ENCODE results near the gene TMEM52B. TPM values are rescaled to one million over a fixed set of nuclear protein-coding genes. Genes with fewer than 3 reads are reported as not detected.

TMEM52B gene
- not detected for total RNA-seq

GRCh38 chr12:10178821-10179220 lies at the start of gene TMEM52B:
TMEM52B (plus strand) TSS chr12:10179032; CDS start chr12:10179575, 543 bp downstream.
- intact Hi-C loops (cut with DNase I; ENCODE audit: low total_unique reads), result no loop called here
- Histone ChIP-seq H3K36me3 (no peaks in the 10 kb centered on the region), H3K4me1 (no peaks in the 10 kb centered on the region), H3K9me3 (no peaks in the 10 kb centered on the region), H3K27me3 (peaks cover 0 to 4% (median 0%) of the 10 kb centered on the region in 3 donors), H3K4me3 (no peak within 1 kb of the TSS), H3K27ac (no peak within 1 kb of the TSS)
- no peak for ATAC-seq
- DNase-seq, result no peak
- TF ChIP-seq POLR2A (IDR thresholded peaks at IDR 0.05), result no peak
- TF ChIP-seq CTCF (IDR thresholded peaks at IDR 0.05 in 4 of 5, conservative IDR thresholded peaks at IDR 0.05 in 1 of 5), result no peak
- in situ Hi-C loops (cut with MboI; ENCODE audit: low sequenced_read_pairs in 4 of 4), result no loop called here

- H3K36me3 ChIP-seq, result no peaks in the 10 kb centered on the region
- ATAC-seq (no peak), DNase-seq (no peak)
- intact Hi-C loops (cut with DNase I; ENCODE audit: low total_unique reads), result no loop called here
- H3K4me1 ChIP-seq, result no peaks in the 10 kb centered on the region
- no peaks in the 10 kb centered on the region for H3K9me3 ChIP-seq
- H3K27me3 ChIP-seq, result no peaks in the 10 kb centered on the region
- H3K4me3 ChIP-seq, result peak within 1 kb of the TSS in 1 of 4 donors; percentile 30
- TF ChIP-seq POLR2A (IDR thresholded peaks at IDR 0.05), result peak in 1 of 2 donors; percentile 15
- TF ChIP-seq CTCF (IDR thresholded peaks at IDR 0.05 in 4 of 5, conservative IDR thresholded peaks at IDR 0.05 in 1 of 5), result no peak
- peak within 1 kb of the TSS in 1 of 4 donors; percentile 8 for H3K27ac ChIP-seq
- in situ Hi-C loops (cut with MboI; ENCODE audit: low sequenced_read_pairs in 4 of 4), result loop anchor here in 2 of 4 donors (10.0 to 25.0 kb wide), 2 partner anchors 93 to 95 kb away; partner anchors contain the start of gene CLEC9A (in 2 of the 2)
These were observed 48.8 kb upstream of the TMEM52B start, which contains the start of gene CLEC7A for GRCh38 chr12:10130042-10130441. CLEC7A (minus strand) TSS chr12:10130199; CDS start chr12:10130082, 117 bp downstream.

GRCh38 chr12:10131111-10131690 lies 47.6 kb upstream of the TMEM52B start:
- in situ Hi-C loops (cut with MboI; ENCODE audit: low sequenced_read_pairs in 4 of 4), result loop anchor here in 2 of 4 donors (10.0 to 25.0 kb wide), 2 partner anchors 94 to 96 kb away; partner anchors contain the start of gene CLEC9A (in 2 of the 2)
- no peak for ATAC-seq

GRCh38 chr12:10132850-10133370 lies 45.9 kb upstream of the TMEM52B start:
- Histone ChIP-seq H3K27ac (no peak overlapping the region), H3K9me3 (no peaks in the 10 kb centered on the region), H3K36me3 (no peaks in the 10 kb centered on the region), H3K4me3 (no peak overlapping the region), H3K27me3 (no peaks in the 10 kb centered on the region), H3K4me1 (no peaks in the 10 kb centered on the region)
- ATAC-seq (no peak), DNase-seq (no peak)
- in situ Hi-C loops (cut with MboI; ENCODE audit: low sequenced_read_pairs in 4 of 4) (loop anchor here in 2 of 4 donors (10.0 to 25.0 kb wide), 2 partner anchors 96 to 98 kb away; partner anchors contain the start of gene CLEC9A (in 2 of the 2)), intact Hi-C loops (cut with DNase I; ENCODE audit: low total_unique reads) (no loop called here)
- TF ChIP-seq CTCF (IDR thresholded peaks at IDR 0.05 in 4 of 5, conservative IDR thresholded peaks at IDR 0.05 in 1 of 5) (no peak), POLR2A (IDR thresholded peaks at IDR 0.05) (no peak)

More at GRCh38 chr12:10131111-10131690, 47.6 kb upstream of the TMEM52B start:
- TF ChIP-seq CTCF (IDR thresholded peaks at IDR 0.05 in 4 of 5, conservative IDR thresholded peaks at IDR 0.05 in 1 of 5) (no peak), POLR2A (IDR thresholded peaks at IDR 0.05) (no peak)
- intact Hi-C loops (cut with DNase I; ENCODE audit: low total_unique reads), result no loop called here
- DNase-seq, result no peak
- Histone ChIP-seq H3K27ac (no peak overlapping the region), H3K36me3 (no peaks in the 10 kb centered on the region), H3K4me1 (no peaks in the 10 kb centered on the region), H3K9me3 (no peaks in the 10 kb centered on the region), H3K27me3 (no peaks in the 10 kb centered on the region), H3K4me3 (no peak overlapping the region)
